NCI-H2081 (cell line): Measurements from ENCODE around the gene HDAC9.

Experiments
- DNase-seq, 2 experiments: peaks; one replicate each; lab custom pipeline; 2025; lab: John Stamatoyannopoulos, UW

HDAC9 gene

GRCh38 chr7:18845700-18846099, 350.2 kb downstream of the HDAC9 start:
- no peak for DNase-seq

GRCh38 chr7:18846765-18847215, 351.2 kb downstream of the HDAC9 start:
- DNase-seq = no peak

GRCh38 chr7:18849130-18849529, 353.6 kb downstream of the HDAC9 start:
- no peak for DNase-seq

- DNase-seq = no peak
Observed at GRCh38 chr7:18855796-18856195, 360.2 kb downstream of the HDAC9 start.

- no peak for DNase-seq
Observed at GRCh38 chr7:18858232-18858631, 362.7 kb downstream of the HDAC9 start.

- no peak for DNase-seq
Observed at GRCh38 chr7:18859318-18859717, 363.8 kb downstream of the HDAC9 start.

GRCh38 chr7:18860221-18860620, 364.7 kb downstream of the HDAC9 start:
- DNase-seq = no peak

GRCh38 chr7:18861514-18862118, 366.1 kb downstream of the HDAC9 start:
- DNase-seq = no peak

- DNase-seq = no peak
Observed at GRCh38 chr7:18864967-18865366, 369.4 kb downstream of the HDAC9 start.

- DNase-seq = no peak
Observed at GRCh38 chr7:18866359-18867036, 370.9 kb downstream of the HDAC9 start.

- no peak for DNase-seq
Observed at GRCh38 chr7:18872344-18872743, 376.8 kb downstream of the HDAC9 start.

GRCh38 chr7:18873734-18874336, 378.3 kb downstream of the HDAC9 start:
- DNase-seq = no peak

GRCh38 chr7:18874880-18875279, 379.3 kb downstream of the HDAC9 start:
- DNase-seq = no peak

GRCh38 chr7:18877874-18878273, 382.3 kb downstream of the HDAC9 start:
- DNase-seq = no peak

- DNase-seq = no peak
Observed at GRCh38 chr7:18886832-18887231, 391.3 kb downstream of the HDAC9 start.

GRCh38 chr7:18889436-18889835, 393.9 kb downstream of the HDAC9 start:
- DNase-seq = peak; percentile 38 to 67

GRCh38 chr7:18890134-18890533, 394.6 kb downstream of the HDAC9 start:
- DNase-seq = no peak

- no peak for DNase-seq
Observed at GRCh38 chr7:18890885-18891621, 395.5 kb downstream of the HDAC9 start.

- DNase-seq = no peak
Observed at GRCh38 chr7:18893156-18893555, 397.6 kb downstream of the HDAC9 start.

- no peak for DNase-seq
Observed at GRCh38 chr7:18894155-18894554, 398.6 kb downstream of the HDAC9 start.

- no peak for DNase-seq
Observed at GRCh38 chr7:18895456-18895855, 399.9 kb downstream of the HDAC9 start.

GRCh38 chr7:18896343-18896975, 400.9 kb downstream of the HDAC9 start:
- DNase-seq = no peak
